ENCODE data around the gene RASA4. TPM values are rescaled to one million over a fixed set of nuclear protein-coding genes. Genes with fewer than 3 reads are reported as not detected.
"Not testable (repeated sequence)": the region's sequence is repeated elsewhere in the genome, so short reads cannot be mapped to it uniquely, and the experiment has no call there.

The RASA4 gene
- total RNA-seq, 1 donor from 2014 or later, result 52.4 TPM

DNA sequence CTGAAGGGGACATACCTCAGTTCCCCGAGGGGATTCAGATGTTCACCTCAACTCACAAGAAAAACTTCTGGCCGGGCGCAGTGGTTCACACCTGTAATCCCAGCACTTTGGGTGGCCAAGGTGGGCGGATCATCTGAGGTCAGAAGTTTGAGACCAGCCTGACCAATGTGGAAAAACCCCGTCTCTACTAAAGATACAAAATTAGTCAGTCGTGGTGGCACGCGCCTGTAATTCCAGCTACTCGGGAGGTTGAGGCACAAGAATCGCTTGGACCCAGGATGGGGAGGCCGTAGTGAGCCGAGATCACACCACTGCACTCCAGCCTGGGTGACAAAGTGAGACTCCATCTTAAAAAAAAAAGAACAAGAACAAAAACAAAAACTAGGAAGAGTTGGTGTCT, 71.3 kb downstream of the RASA4 start:
- DNase-seq (ENCODE audit: low spot score), result not testable (repeated sequence)

DNA sequence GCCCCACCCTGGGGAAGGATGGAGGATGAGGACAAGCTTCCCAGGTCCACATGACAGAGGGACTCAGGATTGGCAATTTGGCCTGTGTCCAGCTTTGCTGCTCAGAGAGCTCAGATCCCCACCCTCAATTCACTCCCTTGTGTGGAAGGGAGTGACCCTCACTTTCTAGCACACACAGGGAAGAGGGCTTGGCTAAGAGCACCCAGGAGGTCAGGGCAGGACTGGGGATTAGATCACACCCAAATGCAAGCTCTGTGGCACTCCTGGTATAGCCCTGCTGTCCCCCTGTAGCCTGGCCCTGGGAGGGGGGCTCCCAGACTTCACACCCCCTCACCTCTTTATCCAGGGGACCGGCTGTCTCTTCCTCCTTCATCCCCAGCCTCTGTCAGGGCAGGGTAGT, 72.2 kb downstream of the RASA4 start:
- DNase-seq (ENCODE audit: low spot score), result not testable (repeated sequence)

DNA sequence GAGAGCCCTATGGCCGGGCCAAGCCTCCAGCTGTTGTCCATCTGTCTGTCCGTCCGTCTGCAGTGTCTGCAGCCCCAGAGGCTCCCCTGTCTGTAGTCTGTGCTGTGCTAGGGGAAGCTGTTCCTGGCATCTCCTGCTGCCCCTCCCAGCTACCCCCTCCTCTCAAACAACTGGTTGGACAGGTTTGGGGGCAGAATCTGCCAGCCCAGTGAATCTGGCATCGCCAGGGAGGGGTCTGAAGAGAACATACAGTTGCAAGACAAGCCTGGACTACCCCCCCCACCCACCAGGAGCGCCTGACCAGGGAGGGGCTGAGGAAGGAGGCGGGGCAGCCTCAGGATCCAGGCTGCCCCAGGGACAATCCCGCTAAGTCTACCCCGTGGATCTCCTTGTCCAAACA, 73.0 kb downstream of the RASA4 start, which contains the start of gene UPK3BL2:
UPK3BL2 (minus strand) TSS at position 101 of the 400 bp plus-strand sequence; CDS start at position 41, 60 bp downstream.
- DNase-seq (ENCODE audit: low spot score), result not testable (repeated sequence)

DNA sequence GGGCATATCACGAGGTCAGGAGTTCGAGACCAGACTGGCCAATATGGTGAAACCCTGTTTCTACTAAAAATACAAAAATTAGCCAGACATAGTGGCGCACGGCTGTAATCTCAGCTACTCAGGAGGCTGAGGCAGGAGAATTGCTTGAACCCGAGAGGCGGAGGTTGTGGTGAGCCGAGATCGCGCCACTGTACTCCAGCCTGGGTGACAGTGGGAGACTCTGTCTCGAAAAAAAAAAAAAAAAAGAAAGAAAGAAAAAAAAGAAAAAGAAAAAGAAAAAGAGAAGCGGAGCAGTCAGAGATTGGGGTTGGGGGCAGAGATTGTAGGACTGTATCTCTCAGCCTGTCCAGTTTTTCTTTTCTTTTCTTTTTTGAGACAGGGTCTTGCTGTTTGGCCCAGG, 73.8 kb downstream of the RASA4 start:
- not testable (repeated sequence) for DNase-seq (ENCODE audit: low spot score)

DNA sequence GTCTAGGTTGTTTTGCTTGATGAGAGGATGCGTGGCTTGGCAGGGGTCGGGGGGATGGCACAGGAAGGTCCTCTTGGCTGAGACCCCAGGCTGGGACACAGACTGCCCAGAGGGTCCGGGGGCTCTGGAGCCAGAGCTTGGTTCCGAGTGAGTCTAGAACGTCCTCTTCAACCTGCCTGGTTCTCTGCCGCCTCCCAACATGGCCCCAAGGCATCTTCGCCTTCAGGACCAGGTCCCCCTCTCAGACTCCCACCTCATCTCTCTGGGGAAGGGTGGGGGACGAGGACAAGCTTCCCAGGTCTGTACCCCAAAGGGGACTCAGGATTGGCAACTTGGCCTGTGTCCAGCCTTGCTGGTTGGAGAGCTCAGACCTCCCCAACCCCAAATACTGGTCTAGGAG, 74.5 kb downstream of the RASA4 start:
- peak; percentile 77 for DNase-seq (ENCODE audit: low spot score)

DNA sequence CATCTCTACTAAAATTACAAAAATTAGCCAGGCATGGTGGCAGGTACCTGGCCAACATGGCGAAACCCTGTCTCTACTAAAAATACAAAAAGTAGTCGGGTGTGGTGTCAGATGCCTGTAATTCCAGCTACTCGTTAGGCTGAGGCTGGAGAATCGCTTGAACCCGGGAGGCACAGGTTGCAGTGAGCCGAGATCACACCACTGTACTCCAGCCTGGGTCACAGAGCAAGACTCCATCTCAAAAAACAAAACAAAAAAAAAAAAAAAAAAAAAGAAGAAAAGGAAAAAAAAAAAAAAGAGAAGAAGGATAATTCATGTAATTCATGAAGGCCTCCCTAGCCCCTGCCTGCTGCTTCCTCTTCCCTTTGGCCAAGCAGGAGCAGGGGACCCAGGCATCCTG, 76.0 kb downstream of the RASA4 start:
- DNase-seq (ENCODE audit: low spot score), result not testable (repeated sequence)

DNA sequence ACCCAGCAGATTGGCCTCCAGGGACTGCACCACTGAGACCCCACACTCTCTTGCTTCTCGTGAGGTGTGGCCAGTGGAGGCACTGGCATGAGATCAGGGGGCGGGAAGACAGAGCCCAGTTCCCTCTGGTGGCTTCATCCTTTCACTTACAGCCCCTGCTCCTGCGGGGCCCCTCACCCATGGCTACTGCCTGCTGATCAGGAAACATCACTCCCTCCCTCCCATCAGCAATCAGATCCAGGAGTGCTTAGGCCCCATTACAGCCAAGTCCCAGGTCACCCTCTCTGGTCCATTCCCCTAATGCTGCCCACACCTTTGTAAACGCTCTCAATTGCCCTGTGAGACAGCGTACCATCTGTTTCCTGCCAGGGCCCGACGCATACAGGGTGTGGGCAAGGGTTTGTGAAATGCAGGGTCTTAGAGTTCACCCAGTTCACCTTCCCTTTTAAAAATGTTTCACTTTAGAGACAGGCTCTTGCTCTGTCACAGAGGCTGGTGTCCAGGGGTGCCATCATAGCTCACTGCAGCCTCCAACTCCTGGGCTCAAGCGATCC, 81.4 kb downstream of the RASA4 start:
- not testable (repeated sequence) for DNase-seq (ENCODE audit: low spot score)

DNA sequence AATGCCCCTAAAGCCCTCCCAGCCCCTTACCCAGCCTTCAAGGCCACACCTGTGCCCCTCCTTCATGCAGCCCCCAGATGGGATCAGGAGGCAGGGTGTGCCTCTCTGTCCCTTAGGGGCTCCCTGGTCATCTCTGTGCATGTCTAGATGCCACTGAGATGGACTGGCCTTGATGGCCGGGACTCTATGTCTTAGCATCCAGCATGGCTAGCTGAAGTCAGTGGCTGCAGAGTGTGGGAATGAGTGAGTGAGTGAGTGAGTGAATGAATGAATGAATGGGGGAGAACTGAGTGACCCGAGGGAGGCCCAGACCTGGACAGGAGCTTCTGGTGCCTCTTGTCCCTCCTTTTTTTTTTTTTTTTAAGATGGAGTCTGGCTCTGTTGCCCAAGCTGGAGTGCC, 84.4 kb downstream of the RASA4 start:
- not testable (repeated sequence) for DNase-seq (ENCODE audit: low spot score)

DNA sequence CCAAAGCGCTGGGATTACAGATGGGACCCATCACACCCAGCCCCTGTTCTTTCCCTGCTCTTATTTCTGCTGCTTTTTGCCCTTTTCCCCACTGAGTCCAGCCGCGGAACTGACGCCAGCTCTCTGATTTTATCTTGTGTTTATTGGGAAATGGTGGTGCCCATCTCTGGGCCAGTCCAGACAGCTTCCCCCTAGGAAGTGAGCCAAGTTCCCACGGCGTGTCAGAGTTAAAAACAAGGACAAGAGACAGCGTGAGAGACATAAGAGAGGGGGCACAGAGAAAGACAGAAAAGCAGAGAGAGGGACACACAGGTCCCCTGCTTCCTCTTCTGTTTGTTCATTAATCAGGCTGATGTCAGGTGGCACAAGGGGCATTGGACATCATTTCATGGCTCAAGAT, 85.0 kb downstream of the RASA4 start:
- DNase-seq (ENCODE audit: low spot score), result not testable (repeated sequence)

DNA sequence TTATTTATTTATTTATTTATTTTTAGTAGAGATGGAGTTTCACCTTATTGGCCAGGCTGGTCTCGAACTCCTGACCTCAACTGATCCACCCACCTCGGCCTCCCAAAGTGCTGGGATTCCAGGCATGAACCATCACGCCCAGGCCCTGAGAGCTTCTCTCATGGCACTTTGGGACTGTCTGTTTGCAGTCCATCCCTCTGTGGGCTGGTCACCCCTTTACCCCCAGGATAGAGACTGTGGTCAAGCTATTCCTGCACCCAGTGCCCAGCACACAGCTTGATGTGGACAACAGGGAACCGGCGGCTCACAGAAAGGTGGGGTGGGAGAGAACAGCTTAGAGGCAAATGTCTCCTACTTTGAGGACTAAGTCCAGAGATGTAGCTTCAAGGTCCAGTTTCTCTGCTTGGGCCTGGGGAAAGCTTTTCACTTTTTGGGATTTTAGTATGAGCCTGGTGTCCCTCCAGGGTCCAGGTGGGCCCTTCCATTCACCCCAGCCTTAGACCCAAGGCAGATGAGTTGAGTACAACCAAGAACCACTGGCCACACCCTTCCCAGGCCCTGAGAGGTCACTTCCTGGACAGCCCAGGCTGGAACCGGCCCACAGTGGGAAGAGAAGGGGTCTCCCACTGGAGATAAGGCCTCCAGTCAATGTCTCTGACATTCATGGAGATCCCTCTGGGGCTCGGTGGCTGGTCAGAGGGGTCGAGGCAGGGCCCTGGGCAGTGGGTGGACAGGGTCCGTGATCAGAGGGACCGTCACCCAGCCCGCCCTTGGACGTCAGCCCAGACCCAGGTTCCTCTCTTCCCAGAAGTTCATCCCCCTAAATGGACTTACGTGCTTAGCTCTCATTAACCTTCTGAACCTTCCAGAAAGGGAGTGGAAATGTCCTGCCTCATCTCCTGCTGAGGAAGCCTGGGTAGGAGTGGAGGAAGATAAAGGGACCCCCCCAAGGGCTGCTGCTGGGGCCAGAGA, 88.4 kb downstream of the RASA4 start:
- DNase-seq (ENCODE audit: low spot score), result not testable (repeated sequence)

DNA sequence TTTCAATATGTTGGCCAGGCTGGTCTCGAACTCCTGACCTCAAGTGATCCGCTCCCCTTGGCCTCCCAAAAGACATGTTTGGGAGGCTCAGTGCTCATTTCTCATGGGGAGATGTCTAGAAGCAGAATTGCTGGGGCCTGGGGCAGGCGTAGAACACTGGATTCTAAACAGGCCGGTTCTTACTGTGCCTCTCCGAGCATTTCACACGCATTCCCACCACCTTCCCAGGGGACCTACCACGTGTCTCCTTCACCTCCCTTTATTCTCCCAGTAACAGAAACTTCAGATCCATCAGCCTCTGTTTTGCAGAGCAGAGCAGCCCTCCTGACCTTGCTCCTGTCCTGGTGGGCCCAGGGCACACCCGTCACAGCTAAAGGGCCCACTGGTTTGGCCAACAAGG, 89.4 kb downstream of the RASA4 start:
- DNase-seq (ENCODE audit: low spot score), result not testable (repeated sequence)

DNA sequence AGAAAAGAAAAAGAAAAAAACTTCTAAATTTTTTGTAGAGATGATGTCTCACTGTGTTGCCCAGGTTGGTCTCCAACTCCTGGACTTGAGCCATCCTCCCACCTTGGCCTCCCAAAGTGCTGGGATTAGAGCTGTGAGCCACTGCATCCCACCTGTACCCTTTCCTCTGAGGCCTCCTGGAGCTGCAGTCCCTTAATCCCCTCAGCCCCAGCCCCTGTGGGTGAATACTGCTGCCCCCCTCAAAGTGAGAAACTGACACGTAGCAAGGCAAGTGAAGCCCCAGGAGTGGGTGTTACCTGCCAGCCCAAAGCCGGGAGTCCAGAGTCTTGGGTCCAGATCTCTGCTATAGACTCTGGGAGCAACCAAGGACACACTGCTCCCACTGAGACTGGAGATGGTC, 91.8 kb downstream of the RASA4 start:
- DNase-seq (ENCODE audit: low spot score), result peak; percentile 77

Other genes starting within 250 kb of the RASA4 start
- gene PRKRIP1, start 220.4 kb downstream of the RASA4 start, total RNA-seq, result 19.3 TPM
- 33.7 TPM for gene ORAI2, start 183.2 kb downstream of the RASA4 start, total RNA-seq
- 7.0 TPM for gene ALKBH4, start 151.9 kb downstream of the RASA4 start, total RNA-seq
- 14.8 TPM for gene LRWD1, start 151.8 kb downstream of the RASA4 start, total RNA-seq
- 43.6 TPM for gene POLR2J, start 137.8 kb downstream of the RASA4 start, total RNA-seq
- gene RASA4B, start 99.0 kb downstream of the RASA4 start, total RNA-seq, result 16.3 TPM
- 9.9 TPM for gene UPK3BL2, start 73.1 kb downstream of the RASA4 start, total RNA-seq
- gene SPDYE2, start 65.5 kb downstream of the RASA4 start, total RNA-seq, result not detected
- 23.5 TPM for gene POLR2J3, start 44.2 kb downstream of the RASA4 start, total RNA-seq
- gene UPK3BL1, start 26.0 kb upstream of the RASA4 start, total RNA-seq, result 15.7 TPM
- not detected for gene SPDYE2B, start 33.6 kb upstream of the RASA4 start, total RNA-seq
- 7.1 TPM for gene POLR2J2, start 54.9 kb upstream of the RASA4 start, total RNA-seq
- 4.1 TPM for gene FAM185A, start 132.2 kb upstream of the RASA4 start, total RNA-seq